SK-N-DZ (cell line): ENCODE results near the gene ECI1. TPM values are rescaled to one million over a fixed set of nuclear protein-coding genes. Genes with fewer than 3 reads are reported as not detected.
A peak's percentile ranks its signal among the peaks of the same experiment; 100 is the strongest.

ENCODE experiments used
- DNase-seq: peaks from one replicate; pipeline ENCODE4 v3.0.0-alpha.2; 2015; ENCODE audit warnings: low spot score
- polyA plus RNA-seq, 2 experiments: library from polyadenylated mRNA; depleted of rRNA; stranded (reverse); fragments of >200 nt; gene quantifications; 2 replicates each; pipeline ENCODE4 v1.2.3, GENCODE V29; 2014

Gene ECI1, protein sequence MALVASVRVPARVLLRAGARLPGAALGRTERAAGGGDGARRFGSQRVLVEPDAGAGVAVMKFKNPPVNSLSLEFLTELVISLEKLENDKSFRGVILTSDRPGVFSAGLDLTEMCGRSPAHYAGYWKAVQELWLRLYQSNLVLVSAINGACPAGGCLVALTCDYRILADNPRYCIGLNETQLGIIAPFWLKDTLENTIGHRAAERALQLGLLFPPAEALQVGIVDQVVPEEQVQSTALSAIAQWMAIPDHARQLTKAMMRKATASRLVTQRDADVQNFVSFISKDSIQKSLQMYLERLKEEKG
- polyA plus RNA-seq (2014; cell fraction: cytosol; rRNA removed), result 87.1 and 101 TPM in 2 replicates
- polyA plus RNA-seq (2014; cell fraction: nucleus; rRNA removed), result 70.6 and 94.3 TPM in 2 replicates

DNA sequence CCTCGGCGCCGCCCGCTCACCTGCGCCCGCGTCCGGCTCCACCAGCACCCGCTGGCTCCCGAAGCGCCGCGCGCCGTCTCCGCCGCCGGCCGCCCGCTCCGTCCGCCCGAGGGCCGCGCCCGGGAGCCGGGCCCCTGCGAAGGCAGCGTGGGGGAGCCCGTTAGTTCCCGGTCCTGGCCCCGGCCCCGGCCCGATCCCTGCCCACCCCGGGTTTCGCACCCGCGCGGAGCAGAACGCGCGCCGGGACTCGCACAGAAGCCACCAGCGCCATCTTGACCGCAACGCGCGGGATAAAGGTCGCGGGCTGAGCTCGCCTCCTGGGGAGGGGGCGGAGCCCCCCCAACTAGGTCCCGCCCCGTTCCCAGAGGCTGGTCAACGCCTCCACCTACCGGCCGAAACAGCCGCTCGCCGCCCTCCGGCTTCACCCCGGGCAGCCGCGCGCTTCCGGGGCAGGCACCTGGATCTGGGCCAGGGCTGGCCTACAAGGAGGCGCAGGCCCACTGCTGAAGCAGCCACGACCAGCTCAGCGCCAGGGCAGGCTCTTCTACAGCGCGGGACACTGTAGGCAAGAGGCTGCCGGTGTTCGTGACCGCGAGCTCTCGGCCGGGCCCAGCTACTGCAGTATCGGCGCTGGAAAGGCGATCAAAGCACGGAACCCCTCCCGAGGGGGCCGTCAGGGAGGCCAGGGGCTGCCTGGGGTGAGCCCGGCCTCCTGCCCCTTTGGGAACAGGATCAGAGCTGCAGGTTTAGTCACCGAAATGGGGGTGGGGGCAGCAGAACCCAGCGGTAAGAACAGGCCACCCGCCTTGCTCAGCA lies at the start of gene ECI1:
ECI1 (minus strand) TSS at position 292 of the 816 bp plus-strand sequence; CDS start at position 271, 21 bp downstream.
- DNase-seq, result peak; percentile 93

DNA sequence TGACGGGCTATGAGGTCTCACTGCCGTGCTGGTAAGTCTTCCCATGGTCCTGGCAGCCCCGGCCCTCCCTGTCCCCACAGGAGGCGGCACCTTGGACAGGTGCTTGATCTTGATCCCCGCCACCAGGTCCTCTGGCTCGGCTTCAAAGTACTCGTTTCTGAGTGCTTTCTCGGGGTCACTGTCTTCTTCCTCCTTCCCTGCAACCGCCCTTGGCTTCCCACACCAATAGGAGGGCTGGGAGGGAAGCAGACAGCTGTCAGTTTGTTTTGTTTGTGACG lies 48.5 kb upstream of the ECI1 start:
- DNase-seq, result no peak

- no peak for DNase-seq
Measured at GRCh38 chr16:2299121-2299914, 47.9 kb upstream of the ECI1 start.

DNA sequence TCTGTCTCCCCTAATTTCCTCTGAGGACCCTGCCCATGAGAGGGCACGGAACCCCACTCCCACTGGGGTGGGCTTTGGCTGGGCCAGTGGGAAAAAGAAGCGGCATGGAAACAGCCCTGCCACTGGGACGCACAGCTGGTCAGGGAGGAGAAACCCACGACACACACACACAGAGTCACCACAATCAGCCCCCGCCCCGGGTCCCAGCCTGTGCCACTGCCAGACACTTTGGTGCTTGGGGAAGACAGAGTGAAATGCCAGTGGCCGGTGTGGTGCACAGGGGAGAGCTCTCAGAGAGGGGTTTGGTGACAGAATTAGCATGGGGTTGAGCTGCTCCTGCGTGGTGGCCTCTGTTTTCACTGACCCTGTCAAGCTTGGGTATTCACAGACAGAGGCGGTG lies 47.2 kb upstream of the ECI1 start:
- DNase-seq, result no peak

DNA sequence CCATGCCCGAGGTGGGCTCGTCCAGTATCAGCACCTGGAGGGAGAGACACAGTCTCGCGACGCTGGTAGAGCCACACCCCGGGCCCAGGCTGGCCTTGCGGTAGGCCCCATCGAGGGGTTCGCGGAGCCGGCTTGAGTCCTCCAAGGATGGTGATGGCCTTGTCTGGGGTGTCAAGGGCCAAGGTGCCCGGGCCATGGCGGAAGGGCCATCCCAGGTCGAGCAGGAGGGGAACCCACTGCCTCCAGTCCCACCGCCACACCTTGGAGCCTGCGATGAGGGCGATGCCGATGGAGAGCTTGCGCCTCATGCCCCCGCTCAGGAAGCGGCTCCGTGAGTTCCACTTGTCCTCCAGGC lies 46.1 kb upstream of the ECI1 start:
- no peak for DNase-seq

GRCh38 chr16:2296661-2297505 lies 45.5 kb upstream of the ECI1 start:
- DNase-seq, result peak; percentile 34

GRCh38 chr16:2295056-2295798 lies 43.8 kb upstream of the ECI1 start:
- no peak for DNase-seq

DNA sequence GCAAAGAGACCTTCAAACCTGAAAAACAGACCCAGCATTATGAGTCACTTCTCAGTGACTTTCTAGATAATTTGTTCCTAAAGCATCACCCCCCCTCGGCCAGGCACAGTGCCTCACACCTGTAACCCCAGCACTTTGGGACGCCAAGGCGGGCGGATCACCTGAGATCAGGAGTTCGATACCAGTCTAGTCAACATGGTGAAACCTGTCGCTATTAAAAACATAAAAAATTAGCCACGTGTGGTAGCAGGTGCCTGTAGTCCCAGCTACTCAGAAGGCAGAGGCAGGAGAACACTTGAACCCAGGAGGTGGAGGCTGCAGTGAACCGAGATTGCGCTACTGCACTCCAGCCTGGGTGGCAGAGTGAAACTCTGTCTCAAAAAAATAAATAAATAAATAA lies 40.8 kb upstream of the ECI1 start:
- DNase-seq, result no peak

- DNase-seq, result no peak
Measured at GRCh38 chr16:2289282-2289681, 37.9 kb upstream of the ECI1 start.

GRCh38 chr16:2288726-2289125 lies 37.3 kb upstream of the ECI1 start:
- DNase-seq, result no peak

GRCh38 chr16:2287916-2288547 lies 36.6 kb upstream of the ECI1 start:
- no peak for DNase-seq

GRCh38 chr16:2286550-2286949 lies 35.2 kb upstream of the ECI1 start:
- DNase-seq, result no peak

DNA sequence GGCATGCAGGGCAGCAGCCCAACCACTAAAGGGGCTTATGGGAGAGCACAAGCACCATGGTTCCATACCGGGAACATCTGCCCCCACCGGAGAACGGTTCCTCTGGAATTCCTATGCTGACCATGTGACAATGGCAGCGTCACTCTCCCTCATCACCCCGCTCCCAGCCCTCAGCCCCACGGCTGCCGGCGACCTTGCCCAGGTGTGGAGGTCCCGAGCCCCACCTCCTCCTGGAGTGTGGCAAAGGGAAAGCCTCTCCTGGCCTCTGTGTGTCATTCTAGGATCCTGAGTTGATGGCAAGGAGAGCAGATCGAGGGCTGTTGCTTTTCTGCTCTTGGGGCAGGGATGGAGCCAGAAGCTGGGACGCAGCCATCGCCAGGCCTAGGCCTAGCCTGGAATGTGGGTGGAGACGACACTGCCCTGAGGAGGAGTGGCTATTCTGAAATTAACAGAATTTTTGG lies 34.4 kb upstream of the ECI1 start:
- DNase-seq, result no peak

- DNase-seq, result no peak
Measured at GRCh38 chr16:2284797-2285576, 33.6 kb upstream of the ECI1 start.

GRCh38 chr16:2284001-2284770 lies 32.8 kb upstream of the ECI1 start:
- no peak for DNase-seq

DNA sequence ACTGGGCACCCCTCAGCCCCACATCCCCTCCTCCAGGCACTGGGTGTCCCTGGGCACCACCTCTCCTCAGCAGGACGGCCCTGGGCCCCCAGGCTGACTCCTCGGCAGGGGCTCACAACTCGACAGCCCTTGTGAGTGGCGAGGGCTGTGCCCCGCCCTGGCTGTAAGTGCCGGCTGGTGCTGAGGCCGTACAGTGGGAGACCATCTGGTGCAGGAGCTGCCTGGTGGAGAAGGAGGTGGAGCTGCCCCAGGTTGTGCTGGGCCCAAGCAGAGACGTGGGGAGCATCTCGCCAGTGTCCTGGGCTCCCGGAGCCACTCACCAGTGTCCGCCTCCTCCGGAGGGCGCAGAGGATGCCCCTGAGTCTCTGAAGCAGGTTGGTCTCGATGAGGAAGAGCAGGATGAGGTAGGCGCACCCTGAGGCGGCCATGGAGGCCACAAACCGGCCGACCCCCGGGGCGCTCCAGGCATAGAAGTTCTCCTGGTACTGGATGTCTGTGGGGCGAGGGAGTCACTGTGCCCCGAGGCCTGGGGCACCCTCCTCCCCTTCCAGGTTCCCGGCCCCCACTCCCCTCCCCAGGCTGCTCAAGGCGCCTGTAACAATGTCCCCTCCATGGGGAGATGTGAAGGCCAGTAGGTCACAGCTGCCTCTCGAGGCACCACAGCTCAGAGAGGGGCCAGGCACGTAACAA lies 31.6 kb upstream of the ECI1 start:
- no peak for DNase-seq

- no peak for DNase-seq
Measured at GRCh38 chr16:2282262-2282661, 30.9 kb upstream of the ECI1 start.

DNA sequence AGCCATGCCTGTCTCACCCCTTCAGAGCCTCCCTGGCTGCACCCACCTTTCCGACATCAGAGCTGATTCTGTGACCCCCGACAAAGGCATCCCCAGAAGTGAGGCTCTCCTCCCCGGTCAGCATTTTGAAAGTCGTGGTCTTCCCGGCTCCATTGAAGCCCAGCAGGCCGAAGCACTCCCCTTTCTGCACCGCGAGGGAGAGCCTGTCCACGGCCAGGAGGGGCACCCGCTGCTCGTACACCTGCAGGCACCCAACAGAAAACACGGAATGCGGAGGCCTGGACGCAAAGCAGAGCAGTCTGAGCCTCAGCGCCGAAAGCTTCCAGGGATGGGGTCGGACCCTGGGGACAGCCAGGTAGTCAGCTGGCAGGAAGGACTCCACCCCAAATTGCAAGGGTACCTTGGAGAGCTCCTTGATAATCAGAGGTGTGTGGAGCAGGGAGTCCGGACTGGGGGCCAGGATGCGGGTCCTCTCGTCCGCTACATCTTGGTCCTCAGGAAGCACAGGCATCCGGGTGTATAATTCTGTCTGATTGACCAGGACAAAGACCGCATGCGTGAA lies 29.7 kb upstream of the ECI1 start:
- no peak for DNase-seq
